A673 (cell line): Measurements from ENCODE around the gene ZFP92. TPM values are rescaled to one million over a fixed set of nuclear protein-coding genes. Genes with fewer than 3 reads are reported as not detected.

ENCODE experiments used
- BruUV-seq: library from RNA; stranded (reverse); fragments of 400-500 nt; replicated peaks from 2 replicates; lab custom pipeline; 2021; lab: Mats Ljungman, UMichigan
- CTCF ChIA-PET: fragments of 300-600 bp; sonication (Branson Sonifier 250); formaldehyde crosslinking; loops from one replicate; lab custom pipeline; 2022; ENCODE audit warnings: antibody characterized with exemption; lab: Charles Lee
- POLR2A ChIA-PET: fragments of 300-600 bp; sonication (Branson Sonifier 250); formaldehyde crosslinking; loops from one replicate; lab custom pipeline; 2022; ENCODE audit warnings: antibody characterized with exemption; ENCODE audit not compliant: low non-redundant PET; lab: Charles Lee
- DNase-seq: peaks from one replicate; pipeline ENCODE4 v3.0.0-alpha.2; 2015; ENCODE audit warnings: low spot score
- H3K27ac ChIP-seq: fragments of 200-600 bp; sonication (generic); 2 replicates; pipeline ENCODE4 v1.5.1; 2016; ENCODE audit warnings: mixed run types, low read depth, mild to moderate bottlenecking, mixed read lengths, antibody characterized with exemption, low read length; ENCODE audit not compliant: poor library complexity, severe bottlenecking
- H3K27me3 ChIP-seq: fragments of 200-600 bp; sonication (generic); replicated peaks from 2 replicates; pipeline ENCODE4 v1.6.1; 2017; ENCODE audit warnings: mixed run types, low read depth, mild to moderate bottlenecking, mixed read lengths, antibody characterized with exemption, low read length; ENCODE audit not compliant: insufficient read depth, poor library complexity
- H3K36me3 ChIP-seq: fragments of 200-600 bp; sonication (generic); 2 replicates; pipeline ENCODE4 v1.6.1; 2016; ENCODE audit warnings: mixed run types, mild to moderate bottlenecking, mixed read lengths, antibody characterized with exemption, low read length; ENCODE audit not compliant: insufficient read depth, poor library complexity, severe bottlenecking
- H3K4me1 ChIP-seq: fragments of 200-600 bp; sonication (generic); 2 replicates; pipeline ENCODE4 v1.6.1; 2017; ENCODE audit warnings: mixed run types, mild to moderate bottlenecking, mixed read lengths, antibody characterized with exemption, low read length; ENCODE audit not compliant: insufficient read depth, poor library complexity, severe bottlenecking
- H3K4me3 ChIP-seq: fragments of 200-600 bp; sonication (generic); 2 replicates; pipeline ENCODE4 v1.5.1; 2016; ENCODE audit warnings: low read depth, mixed run types, mild to moderate bottlenecking, mixed read lengths, low read length; ENCODE audit not compliant: poor library complexity, severe bottlenecking
- H3K9me3 ChIP-seq: fragments of 200-600 bp; sonication (generic); 2 replicates; pipeline ENCODE4 v1.6.1; 2016; ENCODE audit warnings: mixed run types, low read depth, mild to moderate bottlenecking, mixed read lengths, antibody characterized with exemption, low read length; ENCODE audit not compliant: poor library complexity, severe bottlenecking
- CTCF ChIP-seq: fragments of 300-800, 200-600 bp; sonication (generic); conservative IDR thresholded peaks from 2 replicates; pipeline ENCODE4 v1.5.1; 2017; ENCODE audit warnings: low read depth, mild to moderate bottlenecking, antibody characterized with exemption, low read length, moderate library complexity, mixed read lengths
- EZH2 ChIP-seq: fragments of 200-600 bp; sonication (generic); IDR thresholded peaks from 2 replicates; pipeline ENCODE4 v1.6.1; 2017; ENCODE audit warnings: borderline replicate concordance, low read depth, mild to moderate bottlenecking, mixed read lengths, antibody characterized with exemption, low read length; ENCODE audit not compliant: poor library complexity, severe bottlenecking
- intact Hi-C: fragments of 100-400 bp; cut with micrococcal nuclease; formaldehyde crosslinking; loops from one replicate; pipeline ENCODE4 v1.10.0; 2022; ENCODE audit not compliant: unreplicated experiment
- total RNA-seq: library from RNA; stranded (reverse); gene quantifications from 2 replicates; pipeline ENCODE4 v1.2.3, GENCODE V29; 2021

Gene ZFP92
- total RNA-seq, 1 experiment from 2014 or later: 0.41 TPM

GRCh38 chrX:153445106-153445855, 34.0 kb downstream of the ZFP92 start:
- Histone ChIP-seq H3K36me3 (no peaks in the 10 kb centered on the region), H3K4me1 (no peaks in the 10 kb centered on the region), H3K27ac (no peak overlapping the region), H3K4me3 (no peak overlapping the region), H3K27me3 (no peaks in the 10 kb centered on the region), H3K9me3 (no peaks in the 10 kb centered on the region)
- TF ChIP-seq CTCF (no peak), EZH2 (no peak)
- DNase-seq: no peak
- BruUV-seq: no TSS peak
- POLR2A ChIA-PET: no interaction called here
- intact Hi-C loops: no loop called here
- CTCF ChIA-PET: interaction anchor here (0.9 kb wide), 1 partner anchor 16 kb away, joined by 4 read pairs; no protein-coding TSS in a partner anchor

DNA sequence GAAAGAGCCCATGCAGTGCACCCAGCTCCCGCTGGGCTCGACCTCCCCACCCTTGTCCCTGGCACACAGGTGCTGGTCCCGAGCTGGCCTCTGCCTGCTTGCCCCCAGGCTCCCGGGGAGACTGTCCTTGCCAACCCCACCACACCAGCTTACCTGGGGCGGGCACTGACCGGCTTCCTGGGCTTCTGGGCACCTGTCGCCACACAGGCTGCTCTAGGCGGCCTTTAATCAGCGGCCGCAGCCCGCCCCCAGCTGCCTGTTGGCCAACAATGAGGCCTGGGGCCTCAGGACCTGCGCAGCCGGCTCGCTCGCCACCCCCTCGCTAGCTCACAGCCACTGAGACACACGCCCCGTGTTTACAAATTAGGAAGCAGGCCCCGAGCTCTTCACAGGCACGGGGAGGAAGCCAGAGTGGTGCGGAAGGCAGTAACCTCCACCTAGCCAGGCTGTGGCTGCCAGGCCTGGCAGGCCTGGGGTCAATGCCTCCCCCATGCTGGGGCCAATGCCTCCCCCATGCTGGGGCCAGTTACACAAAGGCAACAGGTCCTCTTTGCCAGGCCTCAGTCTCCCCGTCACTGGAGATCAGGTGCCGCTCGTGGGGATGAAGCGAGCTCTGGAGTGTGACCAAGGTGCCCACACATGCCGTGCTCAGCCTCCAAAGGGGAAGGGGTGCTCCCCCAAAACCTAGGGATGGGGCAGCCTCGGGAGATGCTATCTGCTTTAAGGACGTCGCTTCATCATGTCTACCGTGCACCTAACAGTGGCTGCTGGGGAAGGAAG, 34.8 kb downstream of the ZFP92 start, which contains the start of gene TREX2:
TSS of gene TREX2 (minus strand) at position 201 of the 780 bp plus-strand sequence. CDS start 626 bp downstream, outside the sequence.
- no peaks in the 10 kb centered on the region for H3K4me1 ChIP-seq
- no peak for DNase-seq
- TF ChIP-seq EZH2 (no peak), CTCF (no peak)
- H3K27me3 ChIP-seq: no peaks in the 10 kb centered on the region
- no peaks in the 10 kb centered on the region for H3K36me3 ChIP-seq
- CTCF ChIA-PET: interaction anchor here (0.9 kb wide), 1 partner anchor 15 kb away, joined by 4 read pairs; no protein-coding TSS in a partner anchor
- POLR2A ChIA-PET: no interaction called here
- intact Hi-C loops: no loop called here
- no peak within 1 kb of the TSS for H3K27ac ChIP-seq
- no peaks in the 10 kb centered on the region for H3K9me3 ChIP-seq
- no TSS peak for BruUV-seq
- no peak within 1 kb of the TSS for H3K4me3 ChIP-seq

- H3K9me3 ChIP-seq: no peaks in the 10 kb centered on the region
- DNase-seq: no peak
- H3K36me3 ChIP-seq: no peaks in the 10 kb centered on the region
- no peaks in the 10 kb centered on the region for H3K4me1 ChIP-seq
- CTCF ChIA-PET: no interaction called here
- BruUV-seq: no TSS peak
- TF ChIP-seq EZH2 (no peak), CTCF (no peak)
- H3K27me3 ChIP-seq: no peaks in the 10 kb centered on the region
- POLR2A ChIA-PET: no interaction called here
- no peak overlapping the region for H3K4me3 ChIP-seq
- intact Hi-C loops: no loop called here
- no peak overlapping the region for H3K27ac ChIP-seq
Observed at GRCh38 chrX:153446636-153446936, 35.3 kb downstream of the ZFP92 start.
